HG02981 (cell line): ENCODE results near the gene UBE2H.
"Not testable (repeated sequence)": the region's sequence is repeated elsewhere in the genome, so short reads cannot be mapped to it uniquely, and the experiment has no call there.

ENCODE experiments used
- ATAC-seq: cut with Tn5 transposase; IDR thresholded peaks from one replicate; pipeline ENCODE4 v1.9.1; 2021; ENCODE audit warnings: mild to moderate bottlenecking, moderate library complexity; ENCODE audit not compliant: unreplicated experiment

UBE2H gene

GRCh38 chr7:129952653-129953560 lies at the start of gene UBE2H:
UBE2H (minus strand) TSS chr7:129952960; CDS start chr7:129952555, 405 bp downstream.
- peak; percentile 65 for ATAC-seq

GRCh38 chr7:129998446-129998845 lies 45.7 kb upstream of the UBE2H start:
- ATAC-seq = no peak

- ATAC-seq = no peak
Observed at GRCh38 chr7:129997285-129997684, 44.5 kb upstream of the UBE2H start.

- no peak for ATAC-seq
Observed at GRCh38 chr7:129993275-129993674, 40.5 kb upstream of the UBE2H start.

- ATAC-seq = no peak
Observed at GRCh38 chr7:129990403-129991192, 37.8 kb upstream of the UBE2H start.

GRCh38 chr7:129989466-129989865 lies 36.7 kb upstream of the UBE2H start:
- no peak for ATAC-seq

- no peak for ATAC-seq
Observed at GRCh38 chr7:129986600-129986999, 33.8 kb upstream of the UBE2H start.

GRCh38 chr7:129980667-129981066 lies 27.9 kb upstream of the UBE2H start:
- no peak for ATAC-seq

- ATAC-seq = no peak
Observed at GRCh38 chr7:129975309-129975708, 22.5 kb upstream of the UBE2H start.

GRCh38 chr7:129970816-129971215 lies 18.1 kb upstream of the UBE2H start:
- no peak for ATAC-seq

GRCh38 chr7:129969881-129970446 lies 17.2 kb upstream of the UBE2H start:
- ATAC-seq = no peak

- ATAC-seq = no peak
Observed at GRCh38 chr7:129968592-129969383, 16.0 kb upstream of the UBE2H start.

- ATAC-seq = not testable (repeated sequence)
Observed at GRCh38 chr7:129960204-129960475, 7.4 kb upstream of the UBE2H start.

GRCh38 chr7:129959471-129960203 lies 6.9 kb upstream of the UBE2H start:
- ATAC-seq = no peak

- no peak for ATAC-seq
Observed at GRCh38 chr7:129958643-129959470, 6.1 kb upstream of the UBE2H start.

- no peak for ATAC-seq
Observed at GRCh38 chr7:129955993-129956543, 3.3 kb upstream of the UBE2H start.

GRCh38 chr7:129952086-129952652 lies 591 bp downstream of the UBE2H start:
- ATAC-seq = peak; percentile 11

GRCh38 chr7:129951226-129952085 lies 1.3 kb downstream of the UBE2H start:
- ATAC-seq = no peak
